ENCODE data around the gene GALNS.
A peak's percentile ranks its signal among the peaks of the same experiment; 100 is the strongest.

GALNS gene

DNA sequence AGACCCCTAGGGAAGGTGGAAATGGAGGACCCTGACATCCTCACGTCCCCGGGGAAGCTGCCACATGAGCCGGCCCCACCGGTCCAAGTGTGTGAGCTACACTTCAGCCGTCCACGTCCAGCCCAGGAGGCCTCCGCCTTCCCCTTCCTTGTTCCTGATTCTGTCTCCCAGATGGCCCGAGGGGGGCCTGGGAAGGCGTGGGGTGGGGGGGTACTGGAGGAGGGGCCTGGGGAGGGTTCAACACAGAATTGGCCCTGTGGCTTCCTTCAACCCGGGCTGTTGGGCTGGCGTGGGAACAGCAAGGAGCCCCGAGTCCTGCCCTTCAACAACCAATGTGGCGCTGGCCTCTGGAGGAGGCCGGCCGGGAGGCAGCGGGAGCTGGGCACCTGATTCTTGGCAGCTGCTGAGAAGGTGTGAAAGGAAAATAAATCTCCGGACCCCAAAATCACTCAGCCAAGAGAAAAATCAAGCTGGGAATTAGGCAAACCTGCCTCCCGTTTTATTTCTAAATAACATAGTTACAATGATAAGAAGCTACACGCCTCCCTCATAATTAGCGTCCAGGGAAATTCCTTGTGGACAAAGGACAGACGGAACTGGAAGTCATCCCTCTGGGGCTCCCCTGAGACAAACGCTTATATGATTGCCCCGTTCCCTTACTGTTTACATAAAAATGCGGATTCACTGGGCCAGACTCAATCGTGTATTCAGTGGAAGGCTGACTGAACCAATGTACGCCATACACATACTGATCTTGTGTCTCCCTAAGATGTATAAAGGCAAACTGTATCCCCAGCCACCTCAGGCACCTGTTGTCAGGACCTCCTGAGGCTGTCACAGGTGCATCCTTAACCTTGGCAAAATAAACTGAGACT, 43.2 kb downstream of the GALNS start:
- in situ Hi-C loops (cut with HindIII; ENCODE audit: low sequenced_read_pairs) = no loop called here
- H3K4me3 ChIP-seq (ENCODE audit: low read depth, low read length) = no peak overlapping the region
- no peak for DNase-seq (ENCODE audit: low read depth, low spot score)
- TF ChIP-seq, protein P1, sequence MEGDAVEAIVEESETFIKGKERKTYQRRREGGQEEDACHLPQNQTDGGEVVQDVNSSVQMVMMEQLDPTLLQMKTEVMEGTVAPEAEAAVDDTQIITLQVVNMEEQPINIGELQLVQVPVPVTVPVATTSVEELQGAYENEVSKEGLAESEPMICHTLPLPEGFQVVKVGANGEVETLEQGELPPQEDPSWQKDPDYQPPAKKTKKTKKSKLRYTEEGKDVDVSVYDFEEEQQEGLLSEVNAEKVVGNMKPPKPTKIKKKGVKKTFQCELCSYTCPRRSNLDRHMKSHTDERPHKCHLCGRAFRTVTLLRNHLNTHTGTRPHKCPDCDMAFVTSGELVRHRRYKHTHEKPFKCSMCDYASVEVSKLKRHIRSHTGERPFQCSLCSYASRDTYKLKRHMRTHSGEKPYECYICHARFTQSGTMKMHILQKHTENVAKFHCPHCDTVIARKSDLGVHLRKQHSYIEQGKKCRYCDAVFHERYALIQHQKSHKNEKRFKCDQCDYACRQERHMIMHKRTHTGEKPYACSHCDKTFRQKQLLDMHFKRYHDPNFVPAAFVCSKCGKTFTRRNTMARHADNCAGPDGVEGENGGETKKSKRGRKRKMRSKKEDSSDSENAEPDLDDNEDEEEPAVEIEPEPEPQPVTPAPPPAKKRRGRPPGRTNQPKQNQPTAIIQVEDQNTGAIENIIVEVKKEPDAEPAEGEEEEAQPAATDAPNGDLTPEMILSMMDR (IDR thresholded peaks at IDR 0.05; ENCODE audit: low read depth, low read length) = no peak

DNA sequence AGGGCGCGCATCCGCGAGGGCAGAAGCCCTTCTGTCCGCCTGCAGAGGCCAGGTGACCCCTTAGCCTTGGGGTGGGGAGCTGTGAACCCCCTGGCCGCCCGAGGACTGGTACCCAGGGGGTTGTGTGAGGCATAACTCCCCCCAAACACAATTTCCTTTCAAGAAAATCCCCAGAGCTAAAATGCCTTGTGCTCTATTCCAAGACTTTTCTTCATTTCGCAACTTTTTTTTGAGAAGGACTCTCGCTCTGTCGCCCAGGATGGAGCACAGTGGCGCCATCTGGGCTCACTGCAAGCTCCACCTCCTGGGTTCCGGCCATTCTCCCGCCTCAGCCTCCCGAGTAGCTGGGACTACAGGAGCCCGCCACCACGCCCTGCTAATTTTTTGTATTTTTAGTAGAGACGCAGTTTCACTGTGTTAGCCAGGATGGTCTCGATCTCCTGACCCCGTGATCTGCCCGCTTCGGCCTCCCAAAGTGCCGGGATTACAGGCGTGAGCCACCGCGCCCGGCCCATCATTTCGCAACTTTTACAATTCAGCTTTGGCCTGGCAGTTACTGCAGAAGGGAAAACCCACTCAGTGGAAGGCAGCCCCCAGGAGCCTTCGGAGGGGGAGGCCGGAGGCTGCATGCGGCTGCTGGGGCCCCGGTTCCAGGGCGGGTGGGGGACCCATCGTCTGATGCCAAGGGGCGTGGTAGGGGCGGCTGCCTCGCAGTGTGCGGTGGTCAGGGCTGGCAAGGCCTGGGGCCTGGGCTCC, 44.1 kb downstream of the GALNS start:
- in situ Hi-C loops (cut with HindIII; ENCODE audit: low sequenced_read_pairs) = no loop called here
- TF ChIP-seq, protein P1 (IDR thresholded peaks at IDR 0.05; ENCODE audit: low read depth, low read length) = peak; percentile 2
- DNase-seq (ENCODE audit: low read depth, low spot score) = peak; percentile 19
- H3K4me3 ChIP-seq (ENCODE audit: low read depth, low read length) = peak overlapping the region; percentile 42

DNA sequence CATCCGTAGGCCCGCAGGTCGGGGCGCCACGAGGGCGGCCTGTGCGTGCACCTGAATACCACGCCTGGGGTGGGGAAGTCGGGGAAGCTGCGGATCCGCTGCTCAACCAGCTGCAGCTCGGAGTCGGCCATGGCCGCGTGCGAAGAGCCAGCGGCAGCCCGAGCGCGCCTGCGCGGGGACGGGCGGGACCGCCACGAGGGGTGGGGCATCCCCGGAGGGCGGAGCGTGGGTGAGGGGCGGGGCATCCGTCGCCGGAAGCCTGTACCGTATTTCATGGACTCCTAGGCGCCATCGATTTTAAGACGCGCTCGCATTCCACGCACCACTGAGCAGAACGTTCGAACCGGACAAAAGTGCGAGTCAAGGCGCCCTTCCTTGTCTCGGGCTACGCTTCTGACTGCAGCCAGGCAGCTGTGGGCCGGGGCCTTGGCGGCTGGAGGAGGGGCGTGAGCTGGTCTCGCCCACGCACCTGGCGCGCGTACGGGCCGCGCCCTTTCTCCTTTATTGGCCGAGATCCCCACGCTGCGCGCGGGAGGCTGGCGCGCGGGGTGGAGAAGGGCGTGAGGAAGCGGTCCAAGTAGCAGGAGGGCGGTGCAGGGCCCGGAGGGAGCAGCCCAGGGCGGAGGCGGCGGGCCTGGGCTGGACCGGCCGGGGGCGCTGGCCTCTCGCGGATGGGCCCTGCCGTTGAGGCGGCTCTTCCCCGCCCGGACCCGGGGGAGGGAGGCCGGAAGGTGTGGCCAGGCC, 44.8 kb downstream of the GALNS start, which contains the start of gene APRT:
Gene APRT (minus strand): TSS at position 160 of the 744 bp plus-strand sequence. CDS start 29 bp downstream, at position 131.
- peak; percentile 94 for DNase-seq (ENCODE audit: low read depth, low spot score)
- in situ Hi-C loops (cut with HindIII; ENCODE audit: low sequenced_read_pairs) = no loop called here
- TF ChIP-seq, protein P1 (IDR thresholded peaks at IDR 0.05; ENCODE audit: low read depth, low read length) = peak; percentile 21
- peak within 1 kb of the TSS; percentile 61 for H3K4me3 ChIP-seq (ENCODE audit: low read depth, low read length)

DNA sequence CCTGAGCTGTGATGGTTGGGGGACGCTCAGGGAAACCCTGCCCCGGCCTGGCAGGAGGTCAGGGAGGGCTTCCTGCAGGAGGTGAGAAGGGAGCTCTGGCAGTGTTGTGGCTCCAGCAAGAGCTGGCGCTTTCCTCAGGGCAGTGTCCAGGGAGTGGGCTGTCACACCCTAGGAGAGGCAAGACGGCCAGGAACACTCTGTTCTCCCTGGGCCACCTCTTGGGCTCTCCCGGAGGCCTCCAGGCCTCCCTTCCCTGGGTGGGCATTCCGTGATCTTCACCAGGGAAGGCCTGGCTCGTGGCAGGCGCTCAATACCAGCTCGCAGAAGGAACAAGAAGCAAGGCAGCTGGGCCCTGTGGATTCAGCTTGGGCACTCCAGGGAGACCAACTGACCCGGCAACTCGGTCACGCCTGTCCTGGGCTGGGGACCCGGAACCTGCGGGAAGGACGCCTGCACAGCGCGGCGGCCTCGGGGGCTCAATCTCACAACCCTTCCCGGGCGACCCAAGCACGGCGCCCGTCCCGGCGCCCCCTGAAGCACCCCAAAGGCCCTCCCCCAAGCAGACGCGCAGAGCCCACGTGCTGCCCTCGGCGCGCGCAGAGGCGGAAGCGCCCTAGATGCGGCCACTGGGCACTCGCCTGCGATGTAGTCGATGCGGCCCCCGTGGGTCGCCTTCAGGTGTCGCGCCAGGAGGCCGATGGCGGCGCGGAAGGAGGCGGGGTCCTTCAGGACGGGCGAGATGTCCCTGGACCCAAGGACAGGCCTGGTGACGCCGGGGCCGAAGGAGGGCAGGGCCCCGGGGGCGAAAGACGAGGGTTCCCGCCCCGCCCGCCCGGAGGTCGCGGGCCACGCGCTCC, 45.6 kb downstream of the GALNS start:
- peak; percentile 80 for DNase-seq (ENCODE audit: low read depth, low spot score)
- peak overlapping the region; percentile 61 for H3K4me3 ChIP-seq (ENCODE audit: low read depth, low read length)
- TF ChIP-seq, protein P1 (IDR thresholded peaks at IDR 0.05; ENCODE audit: low read depth, low read length) = no peak
- in situ Hi-C loops (cut with HindIII; ENCODE audit: low sequenced_read_pairs) = no loop called here

DNA sequence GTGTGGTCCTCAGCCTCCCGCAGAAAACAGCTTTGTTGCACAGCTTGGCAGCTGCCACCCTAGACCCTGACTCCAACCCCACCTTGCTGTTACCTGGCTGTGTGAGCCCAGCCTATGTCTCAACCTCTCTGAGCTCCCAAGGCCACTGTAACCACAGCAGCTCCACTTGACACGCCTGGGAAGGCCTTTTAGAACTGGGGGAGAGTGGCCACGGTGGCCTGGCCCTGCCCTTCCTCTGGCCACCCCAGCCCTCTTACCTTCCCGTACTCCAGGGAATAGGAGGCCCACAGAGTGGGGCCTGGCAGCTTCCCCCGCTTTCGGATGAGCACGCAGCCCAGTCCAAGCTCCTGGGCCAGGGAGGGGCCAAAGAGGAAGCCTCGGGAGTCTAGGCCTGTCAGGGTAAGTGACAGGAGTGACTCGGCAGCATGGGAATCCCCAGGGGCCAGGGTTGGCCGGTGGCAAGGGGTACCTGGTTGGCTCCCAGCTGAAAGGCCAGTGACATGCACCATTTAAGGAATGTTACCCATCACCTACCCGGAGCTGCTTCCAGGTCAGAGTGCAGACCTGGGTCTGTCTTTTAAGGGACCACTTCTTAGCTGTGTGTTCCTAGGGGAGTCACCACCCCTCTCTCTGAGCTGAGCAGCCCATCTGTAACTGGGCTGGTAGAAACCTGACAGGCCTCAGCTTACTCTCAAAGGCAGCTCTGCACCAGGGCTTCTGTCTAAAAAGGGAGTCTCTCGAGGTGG, 46.4 kb downstream of the GALNS start:
- in situ Hi-C loops (cut with HindIII; ENCODE audit: low sequenced_read_pairs) = no loop called here
- H3K4me3 ChIP-seq (ENCODE audit: low read depth, low read length) = peak overlapping the region; percentile 61
- DNase-seq (ENCODE audit: low read depth, low spot score) = no peak
- TF ChIP-seq, protein P1 (IDR thresholded peaks at IDR 0.05; ENCODE audit: low read depth, low read length) = no peak

Data from astrocyte of the spinal cord (primary cell).